Gastrocnemius medialis (tissue), 4 donors: ENCODE measurements around the gene KLLN.

Experiments
- CTCF ChIP-seq, 5 experiments: fragments of 450-650 bp in 3 of 5; fragments of 200-600 bp in 2 of 5; sonication (generic) in 2 of 5; IDR thresholded peaks in 4 of 5; conservative IDR thresholded peaks in 1 of 5; 1 replicate in 4 of 5; 2 replicates in 1 of 5; pipeline ENCODE4 v1.5.1; 2016 to 2019; ENCODE audit warnings: antibody characterized with exemption in 5 of 5, mild to moderate bottlenecking in 3 of 5, moderate library complexity in 3 of 5
- POLR2A ChIP-seq, 2 donors: fragments of 450-650 bp; IDR thresholded peaks; one replicate each; pipeline ENCODE4 v1.6.1; 2017; ENCODE audit warnings: antibody characterized with exemption in 2 of 2, mild to moderate bottlenecking in 2 of 2, moderate library complexity in 2 of 2

GRCh38 chr10:87895430-87895829 is 32.1 kb upstream of the KLLN start:
- no peak for TF ChIP-seq CTCF (IDR thresholded peaks at IDR 0.05 in 4 of 5, conservative IDR thresholded peaks at IDR 0.05 in 1 of 5)
- no peak for TF ChIP-seq POLR2A (IDR thresholded peaks at IDR 0.05)
